NCI-H2029 (cell line): ENCODE measurements around the gene DSG3.

Source experiments
- DNase-seq: peaks from one replicate; lab custom pipeline; 2025; lab: John Stamatoyannopoulos, UW

Gene DSG3

GRCh38 chr18:31447530-31448191 is at the start of gene DSG3:
Gene DSG3, plus strand, starts transcription at chr18:31447741. Its CDS starts 137 bp downstream, at chr18:31447878.
- DNase-seq: no peak

- DNase-seq: no peak
These were observed 49.4 kb upstream of the DSG3 start for GRCh38 chr18:31398191-31398590.

GRCh38 chr18:31399306-31400032 is 48.1 kb upstream of the DSG3 start:
- DNase-seq: no peak

- no peak for DNase-seq
These were observed 46.1 kb upstream of the DSG3 start for GRCh38 chr18:31401156-31402025.

- DNase-seq: no peak
These were observed 45.5 kb upstream of the DSG3 start for GRCh38 chr18:31402026-31402373.

GRCh38 chr18:31403409-31403808 is 44.1 kb upstream of the DSG3 start:
- no peak for DNase-seq

GRCh38 chr18:31407649-31408048 is 39.9 kb upstream of the DSG3 start:
- DNase-seq: no peak

- DNase-seq: no peak
These were observed 38.3 kb upstream of the DSG3 start for GRCh38 chr18:31409276-31409675.

- DNase-seq: no peak
These were observed 36.6 kb upstream of the DSG3 start for GRCh38 chr18:31410716-31411483.

GRCh38 chr18:31413137-31413536 is 34.4 kb upstream of the DSG3 start:
- DNase-seq: no peak

GRCh38 chr18:31417850-31418249 is 29.7 kb upstream of the DSG3 start:
- DNase-seq: no peak

- no peak for DNase-seq
These were observed 28.0 kb upstream of the DSG3 start for GRCh38 chr18:31419457-31419932.

- no peak for DNase-seq
These were observed 27.5 kb upstream of the DSG3 start for GRCh38 chr18:31420032-31420431.

GRCh38 chr18:31420524-31420923 is 27.0 kb upstream of the DSG3 start:
- DNase-seq: no peak

- no peak for DNase-seq
These were observed 23.1 kb upstream of the DSG3 start for GRCh38 chr18:31424383-31424988.

GRCh38 chr18:31426021-31426420 is 21.5 kb upstream of the DSG3 start:
- no peak for DNase-seq

- no peak for DNase-seq
These were observed 20.6 kb upstream of the DSG3 start for GRCh38 chr18:31426871-31427406.

GRCh38 chr18:31428211-31428610 is 19.3 kb upstream of the DSG3 start:
- no peak for DNase-seq

- DNase-seq: no peak
These were observed 17.9 kb upstream of the DSG3 start for GRCh38 chr18:31429623-31430022.

- DNase-seq: no peak
These were observed 17.5 kb upstream of the DSG3 start for GRCh38 chr18:31430072-31430471.

- no peak for DNase-seq
These were observed 17.0 kb upstream of the DSG3 start for GRCh38 chr18:31430554-31430953.
